Loucy (cell line): ENCODE results near the gene NRXN3.

Source experiments
- H2AFZ ChIP-seq: fragments of 200-600 bp; sonication (generic); 2 replicates; pipeline ENCODE4 v1.6.0; 2016; ENCODE audit warnings: antibody characterized with exemption, mild to moderate bottlenecking, low read length, moderate library complexity
- H3F3A ChIP-seq: fragments of 200-600 bp; 2 replicates; pipeline ENCODE4 v1.6.0; 2016; ENCODE audit warnings: antibody characterized with exemption, low read depth, mild to moderate bottlenecking
- H3K27me3 ChIP-seq: fragments of 200-600 bp; sonication (generic); 2 replicates; pipeline ENCODE4 v1.6.1; 2014; ENCODE audit warnings: low read length, mild to moderate bottlenecking; ENCODE audit not compliant: insufficient read depth, poor library complexity, severe bottlenecking
- H3K36me3 ChIP-seq: fragments of 200-600 bp; sonication (generic); 2 replicates; pipeline ENCODE4 v1.6.1; 2016; ENCODE audit warnings: low read length; ENCODE audit not compliant: insufficient read depth
- H3K4me1 ChIP-seq: fragments of 200-600 bp; sonication (generic); 2 replicates; pipeline ENCODE4 v1.5.1; 2014; ENCODE audit warnings: low read length, mild to moderate bottlenecking; ENCODE audit not compliant: insufficient read depth, poor library complexity, severe bottlenecking
- H3K4me2 ChIP-seq: fragments of 200-600 bp; sonication (generic); 2 replicates; pipeline ENCODE4 v1.6.0; 2014; ENCODE audit warnings: antibody characterized with exemption, low read length, low read depth, mild to moderate bottlenecking; ENCODE audit not compliant: poor library complexity, severe bottlenecking
- H3K4me3 ChIP-seq: fragments of 200-600 bp; sonication (generic); 2 replicates; pipeline ENCODE4 v1.5.1; 2014; ENCODE audit warnings: low read length, mild to moderate bottlenecking, mixed read lengths; ENCODE audit not compliant: poor library complexity, severe bottlenecking
- H3K79me2 ChIP-seq: fragments of 200-600 bp; sonication (generic); 2 replicates; pipeline ENCODE4 v1.6.1; 2014; ENCODE audit warnings: low read length; ENCODE audit not compliant: insufficient read depth
- H3K9ac ChIP-seq: fragments of 200-600 bp; sonication (generic); 2 replicates; pipeline ENCODE4 v1.6.0; 2014; ENCODE audit warnings: mild to moderate bottlenecking, low read depth, low read length, moderate library complexity; ENCODE audit not compliant: poor library complexity, severe bottlenecking
- H3K9me2 ChIP-seq: fragments of 200-600 bp; sonication (generic); replicated peaks from 2 replicates; pipeline ENCODE4 v1.6.1; 2016; ENCODE audit warnings: low read depth, low read length, mixed read lengths
- H3K9me3 ChIP-seq: fragments of 200-600 bp; sonication (generic); 2 replicates; pipeline ENCODE4 v1.6.1; 2014; ENCODE audit warnings: mild to moderate bottlenecking, antibody characterized with exemption, low read length, low read depth; ENCODE audit not compliant: insufficient read depth
- H4K20me1 ChIP-seq: fragments of 200-600 bp; sonication (generic); 2 replicates; pipeline ENCODE4 v1.6.0; 2014; ENCODE audit warnings: antibody characterized with exemption, low read length, mild to moderate bottlenecking; ENCODE audit not compliant: insufficient read depth, poor library complexity, severe bottlenecking
- CTCF ChIP-seq: fragments of 200-600 bp; sonication (generic); conservative IDR thresholded peaks from 2 replicates; pipeline ENCODE4 v1.5.1; 2014; ENCODE audit warnings: mild to moderate bottlenecking, antibody characterized with exemption, low read length
- EZH2phosphoT487 ChIP-seq: fragments of 200-600 bp; IDR thresholded peaks from 2 replicates; pipeline ENCODE4 v1.6.1; 2018; ENCODE audit warnings: antibody characterized with exemption, mild to moderate bottlenecking, moderate library complexity, borderline replicate concordance

The NRXN3 gene

GRCh38 chr14:79375356-79375755 is 1205.2 kb downstream of the NRXN3 start:
- no peaks in the 10 kb centered on the region for H4K20me1 ChIP-seq
- no peaks in the 10 kb centered on the region for H3K79me2 ChIP-seq
- no peaks in the 10 kb centered on the region for H3K9me2 ChIP-seq
- H3F3A ChIP-seq: no peaks in the 10 kb centered on the region
- no peak overlapping the region for H3K4me3 ChIP-seq
- 0 out of 2 replicates have a peak, but pooled peaks cover 3% of the 10 kb centered on the region for H3K9me3 ChIP-seq
- no peak overlapping the region for H3K9ac ChIP-seq
- no peaks in the 10 kb centered on the region for H3K4me1 ChIP-seq
- no peak for TF ChIP-seq CTCF
- TF ChIP-seq EZH2phosphoT487: no peak
- no peak overlapping the region for H3K4me2 ChIP-seq
- H2AFZ ChIP-seq: no peak overlapping the region
- no peaks in the 10 kb centered on the region for H3K36me3 ChIP-seq
- H3K27me3 ChIP-seq: peaks cover 3% of the 10 kb centered on the region

GRCh38 chr14:79376557-79376956 is 1206.4 kb downstream of the NRXN3 start:
- no peak overlapping the region for H3K9ac ChIP-seq
- H3F3A ChIP-seq: no peaks in the 10 kb centered on the region
- H2AFZ ChIP-seq: no peak overlapping the region
- no peaks in the 10 kb centered on the region for H3K9me2 ChIP-seq
- H3K4me2 ChIP-seq: no peak overlapping the region
- no peaks in the 10 kb centered on the region for H4K20me1 ChIP-seq
- no peaks in the 10 kb centered on the region for H3K79me2 ChIP-seq
- peaks cover 3% of the 10 kb centered on the region for H3K27me3 ChIP-seq
- no peaks in the 10 kb centered on the region for H3K36me3 ChIP-seq
- no peaks in the 10 kb centered on the region for H3K4me1 ChIP-seq
- 0 out of 2 replicates have a peak, but pooled peaks cover 3% of the 10 kb centered on the region for H3K9me3 ChIP-seq
- TF ChIP-seq CTCF (no peak), EZH2phosphoT487 (no peak)
- no peak overlapping the region for H3K4me3 ChIP-seq

- H3K4me1 ChIP-seq: no peaks in the 10 kb centered on the region
- H3K9me3 ChIP-seq: 0 out of 2 replicates have a peak, but pooled peaks cover 2% of the 10 kb centered on the region
- no peaks in the 10 kb centered on the region for H3K36me3 ChIP-seq
- no peak overlapping the region for H3K4me3 ChIP-seq
- no peaks in the 10 kb centered on the region for H4K20me1 ChIP-seq
- no peaks in the 10 kb centered on the region for H3F3A ChIP-seq
- H2AFZ ChIP-seq: no peak overlapping the region
- H3K9me2 ChIP-seq: no peaks in the 10 kb centered on the region
- H3K27me3 ChIP-seq: peaks cover 2% of the 10 kb centered on the region
- TF ChIP-seq EZH2phosphoT487 (no peak), CTCF (no peak)
- H3K4me2 ChIP-seq: no peak overlapping the region
- H3K79me2 ChIP-seq: no peaks in the 10 kb centered on the region
- no peak overlapping the region for H3K9ac ChIP-seq
Measured at GRCh38 chr14:79378020-79378419, 1207.8 kb downstream of the NRXN3 start.
